Psoas muscle (tissue), 8 donors: ENCODE results near the gene SPATA24. TPM values are rescaled to one million over a fixed set of nuclear protein-coding genes. Genes with fewer than 3 reads are reported as not detected.

ENCODE experiments used
- ATAC-seq, 4 donors: fragments of 200-7000 bp; cut with Tn5 transposase; one replicate each; pipeline ENCODE4 v1.9.1; 2020; ENCODE audit warnings: moderate library complexity in 3 of 4, mild to moderate bottlenecking in 2 of 4
- DNase-seq, 2 donors: peaks; one replicate each; pipeline ENCODE4 v3.0.0-alpha.2; 2020
- H3K27ac ChIP-seq: fragments of 200-600 bp; one replicate; pipeline ENCODE4 v1.8.0; 2022
- H3K27me3 ChIP-seq, 3 donors: fragments of 200-600 bp in 1 of 3; one replicate each; pipeline versions ENCODE4 v1.6.1 to v1.8.0; 2013 to 2022; ENCODE audit warnings: low read length in 2 of 3, mild to moderate bottlenecking in 2 of 3, moderate library complexity in 1 of 3; ENCODE audit not compliant: insufficient read depth in 3 of 3
- H3K36me3 ChIP-seq, 2 donors: fragments of 200-600 bp in 1 of 2; one replicate each; pipeline versions ENCODE4 v1.6.1 to v1.8.0; 2013 to 2022; ENCODE audit warnings: low read depth in 1 of 2, mild to moderate bottlenecking in 1 of 2, moderate library complexity in 1 of 2; ENCODE audit not compliant: insufficient read depth in 1 of 2
- H3K4me1 ChIP-seq: fragments of 200-600 bp; one replicate; pipeline ENCODE4 v1.8.0; 2022
- H3K4me3 ChIP-seq: fragments of 200-600 bp; one replicate; pipeline ENCODE4 v1.8.0; 2022; ENCODE audit warnings: mild to moderate bottlenecking
- H3K9me3 ChIP-seq: fragments of 200-600 bp; one replicate; pipeline ENCODE4 v1.8.0; 2022
- WGBS, 3 donors: extraction: QIAGEN DNeasy Blood & Tissue Kit; methylation state at CpG; one replicate each; pipeline versions ENCODE4 v1.1.6 to v1.1.7; 2013; 5-methylcytosine and 5-hydroxymethylcytosine counted together
- intact Hi-C, 2 donors: fragments of 100-400 bp; cut with DNase I; formaldehyde crosslinking; loops; one replicate each; pipeline versions ENCODE4 v1.11.0 to v1.14.2; 2022
- polyA plus RNA-seq, 3 donors: library from polyadenylated mRNA; stranded (reverse); fragments of 200-250 nt; gene quantifications; one replicate each; pipeline ENCODE4 v1.2.3, GENCODE V29; 2013
- total RNA-seq, 4 donors: library from RNA; stranded (reverse); fragmentation: NEBNext Ultra II Directional in 2 of 4; extraction: Animal tissue kit (Norgen Biotek cat#: 25700) in 2 of 4; gene quantifications; one replicate each; pipeline versions ENCODE4 v1.2.1 to v1.2.4, GENCODE V29; 2021 to 2023
- TF ChIP-seq, protein P1 (sequence below): fragments of 200-600 bp; IDR thresholded peaks from one replicate; pipeline ENCODE4 v1.8.0; 2022; ENCODE audit warnings: antibody characterized with exemption
- donor health status: healthy with polysubstance abuse.
- donor health status: DM: no; HTN: no; CAD: no; lungs with moderate emphysema.
- donor health status: Bipolar disorder and iron deficiency.
- donor health status: healthy.
- donor health status: DM: yes; HTN: yes; CAD: no.
- donor health status: DM: no; HTN: no; CAD: no.
- donor health status: DM: no; HTN: no; CAD: no.
- donor health status: DM: yes; HTN: yes; CAD: no.

The SPATA24 gene
- total and polyA plus RNA-seq, 7 donors: 6.7 to 18.8 (median 11.5) TPM

DNA sequence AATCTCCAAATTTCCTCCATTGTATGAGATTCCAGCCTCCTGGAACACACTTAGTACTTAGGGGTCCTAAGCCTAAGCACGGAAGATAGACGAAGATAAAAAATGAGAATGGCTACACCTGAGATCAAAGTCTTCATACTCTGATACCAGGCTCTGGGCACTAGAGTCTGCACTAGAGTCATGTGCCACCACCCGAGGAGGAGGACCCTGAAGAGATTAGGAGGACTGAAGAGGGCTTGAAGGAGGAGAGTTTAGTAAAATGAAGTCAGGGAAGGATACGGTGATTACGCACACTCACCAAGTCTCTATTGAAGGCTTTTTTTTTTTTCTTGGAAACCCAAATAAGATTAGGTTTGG, 573 bp upstream of the SPATA24 start:
- DNase-seq (no peak), ATAC-seq (peak in 1 of 4 donors; percentile 1)
- intact Hi-C loops: no loop called here
- WGBS, 3 donors: 57 to 70% (median 62%) methylated on average over 5 of the region's 5 CpGs
- Histone ChIP-seq H3K36me3 (peaks cover 0 to 8% of the 10 kb centered on the region in 2 donors), H3K27me3 (no peaks in the 10 kb centered on the region), H3K4me1 (peaks cover 16% of the 10 kb centered on the region), H3K9me3 (no peaks in the 10 kb centered on the region), H3K4me3 (peak overlapping the region; percentile 71), H3K27ac (peak overlapping the region; percentile 92)
- TF ChIP-seq, protein P1, sequence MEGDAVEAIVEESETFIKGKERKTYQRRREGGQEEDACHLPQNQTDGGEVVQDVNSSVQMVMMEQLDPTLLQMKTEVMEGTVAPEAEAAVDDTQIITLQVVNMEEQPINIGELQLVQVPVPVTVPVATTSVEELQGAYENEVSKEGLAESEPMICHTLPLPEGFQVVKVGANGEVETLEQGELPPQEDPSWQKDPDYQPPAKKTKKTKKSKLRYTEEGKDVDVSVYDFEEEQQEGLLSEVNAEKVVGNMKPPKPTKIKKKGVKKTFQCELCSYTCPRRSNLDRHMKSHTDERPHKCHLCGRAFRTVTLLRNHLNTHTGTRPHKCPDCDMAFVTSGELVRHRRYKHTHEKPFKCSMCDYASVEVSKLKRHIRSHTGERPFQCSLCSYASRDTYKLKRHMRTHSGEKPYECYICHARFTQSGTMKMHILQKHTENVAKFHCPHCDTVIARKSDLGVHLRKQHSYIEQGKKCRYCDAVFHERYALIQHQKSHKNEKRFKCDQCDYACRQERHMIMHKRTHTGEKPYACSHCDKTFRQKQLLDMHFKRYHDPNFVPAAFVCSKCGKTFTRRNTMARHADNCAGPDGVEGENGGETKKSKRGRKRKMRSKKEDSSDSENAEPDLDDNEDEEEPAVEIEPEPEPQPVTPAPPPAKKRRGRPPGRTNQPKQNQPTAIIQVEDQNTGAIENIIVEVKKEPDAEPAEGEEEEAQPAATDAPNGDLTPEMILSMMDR: no peak

DNA sequence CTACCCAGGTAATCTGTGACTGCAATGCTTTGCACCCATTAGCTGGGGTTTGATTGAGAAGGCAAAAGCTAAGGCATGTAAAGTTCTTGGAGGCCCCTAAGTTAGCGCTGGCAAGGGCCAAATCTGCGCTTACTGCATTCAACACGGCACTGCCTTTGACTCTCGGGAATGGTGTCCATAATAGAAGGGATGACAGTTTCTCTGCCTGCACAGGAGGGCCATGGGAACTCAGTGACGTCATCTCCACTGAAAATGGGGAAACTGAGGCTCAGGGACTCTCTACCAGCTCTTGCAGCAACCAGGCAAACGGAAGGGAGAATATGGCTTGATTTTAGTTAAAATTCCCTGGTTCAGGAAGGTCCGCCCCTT, 487 bp downstream of the SPATA24 start:
- ATAC-seq (peak; percentile 10 to 40 (median 27)), DNase-seq (peak in 1 of 2 donors; percentile 57)
- 12 to 20% (median 15%) methylated on average over 7 of the region's 7 CpGs for WGBS, 3 donors
- H3K36me3 ChIP-seq: peaks cover 0 to 8% of the 10 kb centered on the region in 2 donors
- TF ChIP-seq, protein P1: no peak
- H3K27me3 ChIP-seq: no peaks in the 10 kb centered on the region
- intact Hi-C loops: no loop called here
- peak overlapping the region; percentile 92 for H3K27ac ChIP-seq
- H3K4me3 ChIP-seq: peak overlapping the region; percentile 71
- no peaks in the 10 kb centered on the region for H3K9me3 ChIP-seq
- peaks cover 16% of the 10 kb centered on the region for H3K4me1 ChIP-seq

DNA sequence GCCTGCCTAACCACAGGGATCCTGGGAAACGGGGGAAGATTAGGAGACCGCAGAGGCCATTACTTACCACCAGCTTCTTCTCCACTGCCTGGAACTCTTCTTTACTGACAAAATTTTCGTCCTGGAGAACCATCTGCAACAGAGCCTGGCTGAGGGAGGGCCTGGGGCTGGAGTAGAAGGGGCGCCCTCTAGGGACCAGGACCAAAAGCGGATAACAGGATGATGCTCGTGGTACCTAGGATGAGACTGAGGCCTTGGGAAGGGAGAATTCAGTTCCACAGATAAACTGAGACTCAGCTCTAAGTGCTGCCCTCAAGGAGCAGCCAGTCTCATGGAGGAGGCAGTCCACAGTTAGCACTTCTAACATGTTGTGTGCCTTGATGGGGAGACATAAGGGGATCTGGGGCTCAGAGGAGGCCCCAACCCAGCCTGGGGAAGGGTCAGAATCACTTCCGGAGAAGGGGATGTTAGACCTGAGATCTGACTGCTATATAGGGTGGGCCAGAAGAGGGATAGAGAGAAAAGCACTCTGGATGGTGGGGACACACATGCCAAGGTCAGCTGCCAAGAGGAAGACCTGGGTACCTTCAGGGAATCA, 1.2 kb downstream of the SPATA24 start:
- Histone ChIP-seq H3K4me3 (peak overlapping the region; percentile 71), H3K9me3 (no peaks in the 10 kb centered on the region), H3K27me3 (no peaks in the 10 kb centered on the region), H3K27ac (peak overlapping the region; percentile 92), H3K36me3 (peaks cover 0 to 8% of the 10 kb centered on the region in 2 donors), H3K4me1 (peaks cover 16% of the 10 kb centered on the region)
- ATAC-seq: peak in 2 of 4 donors; percentile 31 to 34
- peak in 1 of 2 donors; percentile 32 for DNase-seq
- 72 to 80% (median 77%) methylated on average over 7 of the region's 7 CpGs for WGBS, 3 donors
- intact Hi-C loops: no loop called here
- TF ChIP-seq, protein P1: peak; percentile 35

DNA sequence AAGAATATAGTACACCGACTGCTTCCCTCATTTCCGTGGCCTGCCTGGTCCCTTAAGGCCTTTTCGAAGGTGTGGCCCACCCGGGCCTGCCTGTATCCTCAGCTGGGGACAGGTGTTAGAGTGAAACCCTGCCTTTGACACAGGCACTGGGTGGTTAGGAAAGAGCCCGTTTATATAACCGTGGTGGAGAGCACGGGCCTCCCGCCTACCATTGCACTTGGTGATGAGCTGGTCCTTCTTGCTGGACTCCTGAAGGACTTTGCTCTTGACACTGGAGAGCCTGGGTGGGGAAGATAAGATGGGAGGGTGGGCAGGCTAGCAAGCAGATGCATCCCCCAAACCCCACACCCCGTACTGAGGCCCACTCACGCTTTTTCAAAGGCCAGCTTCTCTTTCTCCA, 2.3 kb downstream of the SPATA24 start:
- Histone ChIP-seq H3K4me3 (no peak overlapping the region), H3K9me3 (no peaks in the 10 kb centered on the region), H3K27ac (no peak overlapping the region), H3K27me3 (no peaks in the 10 kb centered on the region), H3K4me1 (peaks cover 23% of the 10 kb centered on the region), H3K36me3 (peaks cover 0 to 8% of the 10 kb centered on the region in 2 donors)
- WGBS, 3 donors: 84 to 92% (median 84%) methylated on average over 10 of the region's 10 CpGs
- intact Hi-C loops: no loop called here
- ATAC-seq: no peak
- peak in 1 of 2 donors; percentile 32 for DNase-seq
- TF ChIP-seq, protein P1: no peak
